K562 (cell line): Measurements from ENCODE around the gene ACSS2. TPM values are rescaled to one million over a fixed set of nuclear protein-coding genes. Genes with fewer than 3 reads are reported as not detected.

Experiments used
- ARNT ChIP-seq, 2 experiments: fragments of 450-650 bp; IDR thresholded peaks; 2 replicates each; pipeline ENCODE4 v1.6.1; 2016; ENCODE audit warnings: mild to moderate bottlenecking in 1 of 2
- CC2D1A ChIP-seq: fragments of 450-650 bp; IDR thresholded peaks from 2 replicates; pipeline ENCODE4 v1.6.1; 2017; ENCODE audit warnings: mild to moderate bottlenecking
- CHCHD3 ChIP-seq: fragments of 250-450 bp; sonication (Bioruptor Pico); IDR thresholded peaks from 2 replicates; pipeline ENCODE4 v2.1.2; 2022; ENCODE audit warnings: mild to moderate bottlenecking
- CREM ChIP-seq: IDR thresholded peaks from 2 replicates; pipeline ENCODE4 v1.6.1; 2014; ENCODE audit warnings: antibody characterized with exemption, low read depth
- CTBP1 ChIP-seq: fragments of 450-650 bp; IDR thresholded peaks from 2 replicates; pipeline ENCODE4 v1.6.1; 2016; ENCODE audit warnings: borderline replicate concordance
- ESRRB ChIP-seq: fragments of 250-450 bp; sonication (Bioruptor Pico); IDR thresholded peaks from 2 replicates; pipeline ENCODE4 v1.5.0; 2020; ENCODE audit warnings: mild to moderate bottlenecking, moderate library complexity, borderline replicate concordance
- FOXA3 ChIP-seq, 2 experiments: fragments of 450-650 bp in 1 of 2; sonication (generic) in 1 of 2; formaldehyde crosslinking; IDR thresholded peaks in 1 of 2; conservative IDR thresholded peaks in 1 of 2; 2 replicates each; pipeline versions ENCODE4 v1.4.0 to v1.8.0; 2020 to 2022; ENCODE audit warnings: mild to moderate bottlenecking in 2 of 2, missing genetic modification reagents in 1 of 2
- GABPB2 ChIP-seq: fragments of 250-450 bp; sonication (Bioruptor Pico); conservative IDR thresholded peaks from 2 replicates; pipeline ENCODE4 v1.5.1; 2021; ENCODE audit warnings: mild to moderate bottlenecking
- JUNB ChIP-seq: fragments of 450-650 bp; formaldehyde crosslinking; conservative IDR thresholded peaks from 2 replicates; pipeline ENCODE4 v1.4.0; 2020; ENCODE audit warnings: mild to moderate bottlenecking
- KAT7 ChIP-seq: sonication (generic); formaldehyde crosslinking; IDR thresholded peaks from 2 replicates; pipeline ENCODE4 v1.8.0; 2022; ENCODE audit warnings: missing genetic modification reagents, mild to moderate bottlenecking, borderline replicate concordance
- LARP7 ChIP-seq: fragments of 450-650 bp; IDR thresholded peaks from 2 replicates; pipeline ENCODE4 v1.6.1; 2016
- MTA3 ChIP-seq: fragments of 450-650 bp; formaldehyde crosslinking; IDR thresholded peaks from 2 replicates; pipeline ENCODE4 v1.6.1; 2017; ENCODE audit warnings: mild to moderate bottlenecking, borderline replicate concordance
- NCOA2 ChIP-seq, 2 experiments: fragments of 450-650 bp; IDR thresholded peaks; 2 replicates each; pipeline ENCODE4 v1.6.1; 2018; ENCODE audit warnings: mild to moderate bottlenecking in 2 of 2, moderate library complexity in 1 of 2; ENCODE audit not compliant: partially characterized antibody in 2 of 2
- NFXL1 ChIP-seq: fragments of 450-650 bp; formaldehyde crosslinking; IDR thresholded peaks from 2 replicates; pipeline ENCODE4 v1.4.0; 2021; ENCODE audit warnings: mild to moderate bottlenecking
- PHF21A ChIP-seq: fragments of 450-650 bp; IDR thresholded peaks from 2 replicates; pipeline ENCODE4 v1.6.1; 2017; ENCODE audit warnings: low read depth, borderline replicate concordance
- PRDM10 ChIP-seq: fragments of 450-650 bp; IDR thresholded peaks from 2 replicates; pipeline ENCODE4 v1.6.1; 2018; ENCODE audit not compliant: partially characterized antibody
- RAD21 ChIP-seq, 2 experiments: fragments of 250-450 bp in 1 of 2; fragments of 450-650 bp in 1 of 2; sonication (Bioruptor Pico) in 1 of 2; formaldehyde crosslinking in 1 of 2; IDR thresholded peaks in 1 of 2; conservative IDR thresholded peaks in 1 of 2; 2 replicates each; pipeline versions ENCODE4 v1.4.0 to v1.8.0; 2020 to 2022; ENCODE audit warnings: mild to moderate bottlenecking in 2 of 2, moderate library complexity in 1 of 2
- RBM39 ChIP-seq: fragments of 200-400 bp; formaldehyde crosslinking; optimal IDR thresholded peaks from 2 replicates; pipeline ENCODE3; 2018; ENCODE audit warnings: low read depth, low read length
- RHOXF2B ChIP-seq: fragments of 250-450 bp; sonication (Bioruptor Pico); conservative IDR thresholded peaks from 2 replicates; pipeline ENCODE4 v1.5.1; 2021
- SIRT6 ChIP-seq: IDR thresholded peaks from one replicate; pipeline ENCODE4 v1.6.1; 2012; ENCODE audit warnings: low read depth, mild to moderate bottlenecking, control low read depth, inconsistent platforms, low read length, moderate library complexity
- SMAD1 ChIP-seq: fragments of 150-350 bp; IDR thresholded peaks from 2 replicates; pipeline ENCODE4 v1.6.1; 2014; ENCODE audit warnings: low read length, low read depth; ENCODE audit not compliant: partially characterized antibody
- TCF7L2 ChIP-seq: fragments of 150-350 bp; IDR thresholded peaks from 2 replicates; pipeline ENCODE4 v1.6.1; 2016; ENCODE audit warnings: low read depth, mild to moderate bottlenecking, low read length, moderate library complexity
- ZBTB1 ChIP-seq: sonication (generic); formaldehyde crosslinking; IDR thresholded peaks from 2 replicates; pipeline ENCODE4 v1.8.1; 2023; ENCODE audit warnings: missing genetic modification reagents, low read depth, mild to moderate bottlenecking, borderline replicate concordance
- ZFP1 ChIP-seq: fragments of 450-650 bp; formaldehyde crosslinking; IDR thresholded peaks from 2 replicates; pipeline ENCODE4 v1.4.0; 2020; ENCODE audit warnings: mild to moderate bottlenecking, mixed read lengths
- ZFPM2 ChIP-seq: fragments of 250-450 bp; sonication (Bioruptor Pico); IDR thresholded peaks from 2 replicates; pipeline ENCODE4 v1.5.1; 2022; ENCODE audit warnings: mild to moderate bottlenecking
- ZNF444 ChIP-seq: fragments of 250-450 bp; sonication (Bioruptor Pico); IDR thresholded peaks from 2 replicates; pipeline ENCODE4 v1.4.0; 2020; ENCODE audit warnings: mild to moderate bottlenecking, moderate library complexity
- polyA plus RNA-seq, 8 experiments: library from polyadenylated mRNA; depleted of rRNA in 4 of 8; stranded (reverse) in 5 of 8; unstranded in 3 of 8; fragments of >200 nt; fragmentation: Nextera tagmentation in 2 of 8; fragmentation: Illumina TruSeq in 1 of 8; extraction: Ambion mirVana in 2 of 8; extraction: Trizol in 1 of 8; gene quantifications; 2 replicates each; pipeline versions ENCODE4 v1.2.1 to v1.2.3, GENCODE V29; 2011 to 2014; ENCODE audit warnings: inconsistent platforms in 1 of 8, missing spikeins in 1 of 8
- total RNA-seq, 7 experiments: library from RNA; depleted of rRNA in 6 of 7; stranded (reverse); fragments of >200 nt in 6 of 7; fragmentation: Illumina TruSeq in 2 of 7; extraction: Trizol in 2 of 7; gene quantifications; 2 replicates each; pipeline versions ENCODE4 v1.2.1 to v1.2.3, GENCODE V29; 2011 to 2021; ENCODE audit warnings: low replicate concordance in 1 of 7
- TF ChIP-seq, protein P1 (sequence below): fragments of 450-650 bp; conservative IDR thresholded peaks from 2 replicates; pipeline ENCODE4 v1.6.1; 2016; ENCODE audit warnings: missing genetic modification characterization, low read depth, mild to moderate bottlenecking, missing compliant biosample characterization, moderate library complexity

ACSS2 gene
- total and polyA plus RNA-seq, 9 of the 15 experiments (the other 6 are each of a cell fraction or from before 2014, with no cell fraction given) = 21.9 to 246 (median 66.2) TPM

DNA sequence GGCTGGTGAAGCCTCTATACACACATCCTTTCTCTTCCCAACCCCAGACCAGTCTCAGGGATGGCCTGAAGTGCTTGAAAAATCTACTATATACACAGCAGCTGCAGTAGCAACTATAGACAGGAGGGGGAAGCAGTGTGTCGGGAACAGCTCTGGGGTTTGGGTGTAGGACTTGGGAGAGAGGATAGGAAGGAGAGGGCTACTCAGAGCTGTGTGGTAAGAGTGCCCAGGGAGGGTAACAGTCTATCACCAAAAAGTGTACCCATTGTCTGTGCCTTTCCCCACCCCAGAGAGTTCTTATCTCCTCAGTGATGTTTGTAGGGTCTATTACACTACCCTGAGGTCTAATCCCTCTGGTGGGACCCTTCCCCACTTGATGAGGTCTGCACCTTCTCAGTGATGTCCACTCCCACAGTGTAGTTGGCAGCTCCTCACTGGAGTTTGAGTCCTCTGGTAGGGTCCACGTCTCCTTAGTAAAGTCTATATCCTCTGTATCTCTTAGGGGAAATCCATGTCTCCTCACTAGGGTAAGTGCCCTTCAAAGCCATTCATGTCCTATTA is 2.2 kb upstream of the ACSS2 start (continued):
- peak; percentile 10 for TF ChIP-seq PRDM10
- no peak for TF ChIP-seq ZFP1 (CRISPR knock-in tag)
- no peak for TF ChIP-seq GABPB2 (CRISPR knock-in tag)
- peak in 1 of 2 experiments; percentile 25; a peak in 1 of 4 replicates for TF ChIP-seq ARNT (IDR thresholded peaks at IDR 0.05)
- TF ChIP-seq NFXL1 = no peak
- no peak for TF ChIP-seq NCOA2 (IDR thresholded peaks at IDR 0.05; ENCODE audit: partially characterized antibody in 2 of 2)
- 0 out of 2 replicates have a peak, but pooled peaks have one; percentile 7 for TF ChIP-seq TCF7L2
- 0 out of 2 replicates have a peak, but pooled peaks have one; percentile 46 for TF ChIP-seq MTA3
- TF ChIP-seq SIRT6 = no peak
- no peak for TF ChIP-seq ZNF444 (CRISPR knock-in tag)
- TF ChIP-seq FOXA3 (CRISPR knock-in tag; conservative IDR thresholded peaks at IDR 0.05 in 1 of 2, IDR thresholded peaks at IDR 0.05 in 1 of 2) = 0 out of 4 replicates have a peak, but pooled peaks of 1 of the 2 experiments have one; percentile 26
- TF ChIP-seq ZBTB1 (CRISPR knock-in tag) = no peak
- no peak for TF ChIP-seq JUNB (CRISPR knock-in tag)
- no peak for TF ChIP-seq CHCHD3 (CRISPR knock-in tag)
- TF ChIP-seq, protein P1, sequence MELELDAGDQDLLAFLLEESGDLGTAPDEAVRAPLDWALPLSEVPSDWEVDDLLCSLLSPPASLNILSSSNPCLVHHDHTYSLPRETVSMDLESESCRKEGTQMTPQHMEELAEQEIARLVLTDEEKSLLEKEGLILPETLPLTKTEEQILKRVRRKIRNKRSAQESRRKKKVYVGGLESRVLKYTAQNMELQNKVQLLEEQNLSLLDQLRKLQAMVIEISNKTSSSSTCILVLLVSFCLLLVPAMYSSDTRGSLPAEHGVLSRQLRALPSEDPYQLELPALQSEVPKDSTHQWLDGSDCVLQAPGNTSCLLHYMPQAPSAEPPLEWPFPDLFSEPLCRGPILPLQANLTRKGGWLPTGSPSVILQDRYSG (tag) = no peak
- TF ChIP-seq RBM39 = no peak
- TF ChIP-seq KAT7 = no peak
- TF ChIP-seq ESRRB (CRISPR knock-in tag) = no peak
- TF ChIP-seq RHOXF2B (CRISPR knock-in tag) = no peak
- TF ChIP-seq CREM = peak; percentile 37; the same call in 1 of the 2 replicates
- TF ChIP-seq CTBP1 = peak; percentile 18; the same call in 1 of the 2 replicates
- TF ChIP-seq LARP7 = no peak
- TF ChIP-seq PHF21A = no peak
- no peak for TF ChIP-seq ZFPM2
- peak; percentile 91 to 97 for TF ChIP-seq RAD21 (CRISPR knock-in tag; conservative IDR thresholded peaks at IDR 0.05 in 1 of 2, IDR thresholded peaks at IDR 0.05 in 1 of 2)
- peak; percentile 78; the same call in 1 of the 2 replicates for TF ChIP-seq CC2D1A
- TF ChIP-seq SMAD1 = no peak
